Stomach (tissue), 9 donors: Measurements from ENCODE around the gene RALBP1. TPM values are rescaled to one million over a fixed set of nuclear protein-coding genes. Genes with fewer than 3 reads are reported as not detected.

Experiments
- DNase-seq, 2 donors: peaks; one replicate each; pipeline versions ENCODE4 v3.0.0 to v3.0.0-alpha.2; 2013 to 2019
- H3K27ac ChIP-seq, 5 donors: fragments of 200-600 bp in 4 of 5; sonication (generic) in 4 of 5; one replicate each; pipeline ENCODE4 v1.5.1; 2013 to 2019; ENCODE audit warnings: mild to moderate bottlenecking in 1 of 5, moderate library complexity in 1 of 5
- H3K27me3 ChIP-seq, 3 donors: fragments of 200-600 bp; sonication (generic); one replicate each; pipeline ENCODE4 v1.5.1; 2017 to 2019; ENCODE audit warnings: mixed run types in 1 of 3
- H3K36me3 ChIP-seq, 4 donors: fragments of 200-600 bp; sonication (generic); 1 replicate in 3 of 4; 2 replicates in 1 of 4; pipeline ENCODE4 v1.5.1; 2016 to 2019
- H3K4me1 ChIP-seq, 4 donors: fragments of 200-600 bp; sonication (generic); one replicate each; pipeline ENCODE4 v1.5.1; 2016 to 2019
- H3K4me3 ChIP-seq, 4 donors: fragments of 200-600 bp; sonication (generic) in 3 of 4; one replicate each; pipeline ENCODE4 v1.5.1; 2016 to 2019; ENCODE audit warnings: mild to moderate bottlenecking in 1 of 4
- H3K9me3 ChIP-seq, 4 donors: fragments of 200-600 bp; sonication (generic); one replicate each; pipeline ENCODE4 v1.5.1; 2016 to 2019
- CTCF ChIP-seq, 7 experiments: fragments of 450-650 bp in 4 of 7; fragments of 200-600 bp in 3 of 7; sonication (generic) in 3 of 7; IDR thresholded peaks; one replicate each; pipeline ENCODE4 v1.5.1; 2016 to 2019; ENCODE audit warnings: antibody characterized with exemption in 7 of 7, control low read depth in 2 of 7, mild to moderate bottlenecking in 1 of 7
- EP300 ChIP-seq: sonication (generic); formaldehyde crosslinking; IDR thresholded peaks from one replicate; pipeline ENCODE4 v1.6.1; 2017; ENCODE audit warnings: antibody characterized with exemption
- POLR2A ChIP-seq, 4 donors: fragments of 450-650 bp; IDR thresholded peaks; one replicate each; pipeline ENCODE4 v1.6.1; 2016; ENCODE audit warnings: antibody characterized with exemption in 4 of 4, control low read depth in 2 of 4, mild to moderate bottlenecking in 1 of 4, moderate library complexity in 1 of 4
- POLR2AphosphoS5 ChIP-seq, 3 donors: sonication (generic); formaldehyde crosslinking; IDR thresholded peaks; one replicate each; pipeline ENCODE4 v1.6.1; 2016; ENCODE audit warnings: antibody characterized with exemption in 3 of 3
- WGBS, 5 donors: extraction: QIAGEN DNeasy Blood & Tissue Kit in 3 of 5; methylation state at CpG; one replicate each; pipeline versions ENCODE4 v1.1.5 to v1.1.7; 2013 to 2018; 5-methylcytosine and 5-hydroxymethylcytosine counted together
- intact Hi-C: fragments of 100-400 bp; cut with DNase I; formaldehyde crosslinking; loops from one replicate; pipeline ENCODE4 v1.15.1; 2023; ENCODE audit warnings: low total_unique reads
- polyA plus RNA-seq, 3 donors: library from polyadenylated mRNA; stranded (reverse); fragments of 200-250 nt; gene quantifications; one replicate each; pipeline ENCODE4 v1.2.3, GENCODE V29; 2013
- total RNA-seq, 5 donors: library from RNA; depleted of rRNA; stranded (reverse); fragments of >200 nt; gene quantifications; one replicate each; pipeline versions ENCODE4 v1.1.0 to v1.2.3, GENCODE V29; 2014 to 2016
- donor health status: healthy with polysubstance abuse.
- donor health status: Bipolar disorder and iron deficiency.
- donor health status: healthy.

Gene RALBP1
- total and polyA plus RNA-seq, 8 donors, result 15.2 to 182 (median 43.6) TPM

DNA sequence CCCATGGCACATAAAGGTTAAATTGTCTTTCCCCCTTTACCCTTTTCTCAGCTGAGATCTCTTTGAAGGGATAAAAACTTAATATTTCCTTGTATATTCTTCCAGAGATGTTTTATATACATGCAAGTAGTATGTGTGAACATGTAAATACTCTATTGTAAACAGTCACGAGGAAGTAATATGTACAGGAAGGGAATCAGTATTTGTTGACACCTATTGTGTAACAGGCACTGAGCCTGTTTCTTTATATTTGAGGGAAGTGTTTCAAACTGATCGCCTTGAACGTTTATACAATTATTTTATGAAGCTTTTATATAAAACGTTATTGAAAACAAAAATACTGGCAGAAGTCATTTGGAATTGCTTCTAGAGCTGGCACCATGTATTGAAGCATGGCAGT is 13.2 kb downstream of the RALBP1 start:
- H3K4me1 ChIP-seq, result peaks cover 0 to 23% (median 9%) of the 10 kb centered on the region in 4 donors
- no peak for TF ChIP-seq CTCF (IDR thresholded peaks at IDR 0.05)
- TF ChIP-seq POLR2AphosphoS5 (IDR thresholded peaks at IDR 0.05), result no peak
- TF ChIP-seq POLR2A (IDR thresholded peaks at IDR 0.05), result no peak
- no peak for TF ChIP-seq EP300
- H3K36me3 ChIP-seq, result peaks cover 0 to 6% (median 0%) of the 10 kb centered on the region in 4 donors
- no peak for DNase-seq
- H3K27ac ChIP-seq, result peak overlapping the region in 2 of 5 donors; percentile 27 to 50
- intact Hi-C loops, result no loop called here
- H3K9me3 ChIP-seq, result no peaks in the 10 kb centered on the region
- no peak overlapping the region for H3K4me3 ChIP-seq
- 26 to 40% (median 35%) methylated on average over 4 of the region's 4 CpGs for WGBS, 5 donors
- no peaks in the 10 kb centered on the region for H3K27me3 ChIP-seq

GRCh38 chr18:9494778-9495331 is 19.5 kb downstream of the RALBP1 start:
- Histone ChIP-seq H3K27me3 (no peaks in the 10 kb centered on the region), H3K9me3 (no peaks in the 10 kb centered on the region), H3K4me1 (peaks cover 0 to 26% (median 11%) of the 10 kb centered on the region in 4 donors), H3K36me3 (peaks cover 0 to 6% (median 3%) of the 10 kb centered on the region in 4 donors), H3K4me3 (no peak overlapping the region), H3K27ac (no peak overlapping the region)
- no peak for DNase-seq
- TF ChIP-seq CTCF (IDR thresholded peaks at IDR 0.05) (no peak), POLR2AphosphoS5 (IDR thresholded peaks at IDR 0.05) (no peak), EP300 (no peak), POLR2A (IDR thresholded peaks at IDR 0.05) (no peak)
- 77 to 87% (median 79%) methylated on average over 9 of the region's 9 CpGs for WGBS, 5 donors
- intact Hi-C loops, result no loop called here

GRCh38 chr18:9495465-9495864 is 20.2 kb downstream of the RALBP1 start:
- peaks cover 0 to 6% (median 3%) of the 10 kb centered on the region in 4 donors for H3K36me3 ChIP-seq
- TF ChIP-seq CTCF (IDR thresholded peaks at IDR 0.05), result no peak
- no peak for TF ChIP-seq POLR2A (IDR thresholded peaks at IDR 0.05)
- no peak for TF ChIP-seq POLR2AphosphoS5 (IDR thresholded peaks at IDR 0.05)
- no peak for TF ChIP-seq EP300
- no peaks in the 10 kb centered on the region for H3K9me3 ChIP-seq
- no peak for DNase-seq
- peaks cover 0 to 24% (median 11%) of the 10 kb centered on the region in 4 donors for H3K4me1 ChIP-seq
- no peaks in the 10 kb centered on the region for H3K27me3 ChIP-seq
- intact Hi-C loops, result no loop called here
- WGBS, 5 donors, result 73 to 80% (median 74%) methylated on average over 1 of the region's 1 CpG
- H3K27ac ChIP-seq, result no peak overlapping the region
- H3K4me3 ChIP-seq, result no peak overlapping the region

DNA sequence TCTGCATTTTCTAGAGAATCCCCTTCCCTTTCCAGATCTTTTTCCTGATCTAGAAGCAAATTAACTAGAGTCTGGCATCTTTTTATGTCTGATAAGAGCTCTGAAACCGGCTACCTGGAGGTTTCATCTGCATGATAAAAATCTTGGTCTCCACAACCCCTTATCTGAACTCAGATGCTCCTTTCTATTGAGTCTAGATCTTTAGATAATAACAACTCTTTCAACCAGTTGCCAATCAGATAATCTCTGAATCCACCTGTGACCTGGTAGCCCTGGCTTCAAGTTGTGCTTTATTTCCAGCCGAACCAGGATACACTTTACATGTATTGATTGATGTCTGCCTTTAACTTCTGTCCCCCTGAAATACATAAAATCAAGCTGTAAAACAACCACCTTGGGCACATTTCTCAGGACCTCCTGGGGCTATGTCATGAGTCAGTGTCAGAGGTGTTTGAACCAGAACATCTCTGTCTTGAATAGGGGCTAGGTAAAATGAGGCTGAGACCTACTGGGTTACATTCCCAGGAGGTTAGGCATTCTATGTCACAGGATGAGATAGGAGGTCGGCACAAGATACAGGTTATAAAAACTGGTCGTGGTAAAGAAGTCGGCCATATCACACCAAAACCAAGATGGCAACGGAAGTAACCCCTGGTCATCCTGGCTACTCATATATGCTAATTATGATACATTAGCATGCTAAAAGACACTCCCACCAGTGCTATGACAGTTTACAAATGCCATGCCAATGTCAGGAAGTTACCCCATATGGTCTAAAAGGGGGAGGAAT is 20.8 kb downstream of the RALBP1 start:
- H3K9me3 ChIP-seq, result no peaks in the 10 kb centered on the region
- intact Hi-C loops, result no loop called here
- H3K27me3 ChIP-seq, result no peaks in the 10 kb centered on the region
- no peak for TF ChIP-seq EP300
- TF ChIP-seq POLR2A (IDR thresholded peaks at IDR 0.05), result no peak
- no peak for TF ChIP-seq CTCF (IDR thresholded peaks at IDR 0.05)
- WGBS, 5 donors, result 76 to 87% (median 81%) methylated on average over 6 of the region's 6 CpGs
- H3K4me3 ChIP-seq, result no peak overlapping the region
- peaks cover 0 to 6% (median 3%) of the 10 kb centered on the region in 4 donors for H3K36me3 ChIP-seq
- DNase-seq, result no peak
- H3K4me1 ChIP-seq, result peaks cover 2 to 24% (median 11%) of the 10 kb centered on the region in 4 donors
- no peak overlapping the region for H3K27ac ChIP-seq
